GM12878 (cell line): ENCODE data around the gene RGL1. TPM values are rescaled to one million over a fixed set of nuclear protein-coding genes. Genes with fewer than 3 reads are reported as not detected.

Experiments used
- ATAC-seq: fragments of 200-7000 bp; cut with Tn5 transposase; 3 replicates; pipeline ENCODE4 v1.9.1; 2020; ENCODE audit warnings: mild to moderate bottlenecking, moderate library complexity
- BruUV-seq: library from RNA; stranded (reverse); fragments of 400-500 nt; replicated peaks from 2 replicates; lab custom pipeline; 2021; lab: Mats Ljungman, UMichigan
- CTCF ChIA-PET: fragments of 300-600 bp; sonication (Branson Sonifier 250); formaldehyde crosslinking; extraction: SDS; loops from one replicate; lab custom pipeline; 2021; ENCODE audit warnings: inconsistent platforms; lab: Yijun Ruan, JAX
- POLR2A ChIA-PET: fragments of 350-600 bp; formaldehyde crosslinking; extraction: SDS; loops from one replicate; lab custom pipeline; 2021; ENCODE audit warnings: inconsistent platforms; lab: Charles Lee
- RAD21 ChIA-PET: fragments of 300-600 bp; sonication (Branson Sonifier 250); formaldehyde crosslinking; loops from one replicate; lab custom pipeline; 2023; ENCODE audit warnings: antibody characterized with exemption; ENCODE audit not compliant: unreplicated experiment; lab: Charles Lee
- SMC1A ChIA-PET: fragments of 300-600 bp; sonication (Branson Sonifier 250); formaldehyde crosslinking; loops from one replicate; lab custom pipeline; 2023; ENCODE audit not compliant: unreplicated experiment, uncharacterized antibody; lab: Charles Lee
- DNase-seq: peaks from one replicate; pipeline ENCODE4 v3.0.0-alpha.2; 2011; ENCODE audit warnings: low read depth, low spot score
- FAIRE-seq: peaks from 3 replicates; lab custom pipeline; 2011; peaks lifted over from hg19 to GRCh38; lab: Jason Lieb, UNC
- H2AFZ ChIP-seq: 2 replicates; pipeline ENCODE4 v1.6.0; 2011; ENCODE audit warnings: low read depth, low read length, control low read depth; ENCODE audit not compliant: control insufficient read depth
- H3K27ac ChIP-seq: 2 replicates; pipeline ENCODE4 v1.5.1; 2011; ENCODE audit warnings: control low read depth; ENCODE audit not compliant: control insufficient read depth, insufficient read depth
- H3K27me3 ChIP-seq, 2 experiments: replicated peaks in 1 of 2; 2 replicates each; pipeline versions ENCODE4 v1.6.0 to v1.6.1; 2011; ENCODE audit warnings: low read length in 1 of 2; ENCODE audit not compliant: control insufficient read depth in 2 of 2, insufficient read depth in 2 of 2
- H3K36me3 ChIP-seq, 2 experiments: 2 replicates each; pipeline ENCODE4 v1.5.1; 2011; ENCODE audit warnings: low read length in 1 of 2; ENCODE audit not compliant: control insufficient read depth in 2 of 2, insufficient read depth in 2 of 2
- H3K4me1 ChIP-seq: 2 replicates; pipeline ENCODE4 v1.6.1; 2011; ENCODE audit warnings: mild to moderate bottlenecking, low read length, moderate library complexity, mixed read lengths; ENCODE audit not compliant: control insufficient read depth, insufficient read depth
- H3K4me2 ChIP-seq: 2 replicates; pipeline ENCODE4 v1.6.0; 2011; ENCODE audit warnings: control low read depth; ENCODE audit not compliant: control insufficient read depth, insufficient read depth
- H3K4me3 ChIP-seq: fragments of 200-600 bp; sonication (generic); 2 replicates; pipeline ENCODE4 v1.5.1; 2016
- H3K79me2 ChIP-seq: 2 replicates; pipeline ENCODE4 v1.6.0; 2011; ENCODE audit warnings: low read length; ENCODE audit not compliant: control insufficient read depth, insufficient read depth
- H3K9ac ChIP-seq: 2 replicates; pipeline ENCODE4 v1.8.0; 2011; ENCODE audit warnings: low read length, control low read depth, mixed read lengths; ENCODE audit not compliant: control insufficient read depth, insufficient read depth
- H3K9me3 ChIP-seq: replicated peaks from 3 replicates; pipeline ENCODE4 v1.5.1; 2011; ENCODE audit warnings: mild to moderate bottlenecking, low read length; ENCODE audit not compliant: control insufficient read depth, insufficient read depth
- H4K20me1 ChIP-seq: 2 replicates; pipeline ENCODE4 v1.6.0; 2011; ENCODE audit not compliant: control insufficient read depth, insufficient read depth
- ATF2 ChIP-seq: IDR thresholded peaks from 2 replicates; pipeline ENCODE4 v1.6.1; 2012; ENCODE audit warnings: low read length, inconsistent platforms
- ATF3 ChIP-seq: IDR thresholded peaks from 2 replicates; pipeline ENCODE4 v1.6.1; 2011; ENCODE audit warnings: low read depth, mild to moderate bottlenecking, low read length, moderate library complexity, borderline replicate concordance; ENCODE audit errors: extremely low read depth
- ATF7 ChIP-seq: fragments of 450-650 bp; IDR thresholded peaks from 2 replicates; pipeline ENCODE4 v1.6.1; 2016; ENCODE audit warnings: low read depth, mild to moderate bottlenecking
- BCL11A ChIP-seq: IDR thresholded peaks from 2 replicates; pipeline ENCODE4 v1.6.1; 2011; ENCODE audit warnings: low read depth, low read length
- BRCA1 ChIP-seq: IDR thresholded peaks from 2 replicates; pipeline ENCODE4 v1.6.1; 2011; ENCODE audit warnings: low read depth, low read length, improper control_type of control experiment
- CBX3 ChIP-seq: fragments of 200-600 bp; sonication (generic); IDR thresholded peaks from 2 replicates; pipeline ENCODE4 v1.6.1; 2016; ENCODE audit warnings: low read depth, borderline replicate concordance
- CEBPB ChIP-seq, 2 experiments: fragments of 150-350 bp in 1 of 2; IDR thresholded peaks; 2 replicates each; pipeline ENCODE4 v1.6.1; 2012 to 2014; ENCODE audit warnings: low read depth in 2 of 2, low read length in 2 of 2, borderline replicate concordance in 1 of 2, inconsistent platforms in 1 of 2
- CHD1 ChIP-seq: IDR thresholded peaks from 2 replicates; pipeline ENCODE4 v1.6.1; 2012; ENCODE audit warnings: low read depth, low read length, improper control_type of control experiment
- EGR1 ChIP-seq, 2 experiments: IDR thresholded peaks; 1 replicate in 1 of 2; 2 replicates in 1 of 2; pipeline ENCODE4 v1.6.1; 2011 to 2012; ENCODE audit warnings: low read depth in 2 of 2, low read length in 2 of 2, borderline replicate concordance in 1 of 2, mild to moderate bottlenecking in 1 of 2, moderate library complexity in 1 of 2
- HDAC2 ChIP-seq: fragments of 200-600 bp; sonication (generic); IDR thresholded peaks from 2 replicates; pipeline ENCODE4 v1.6.1; 2017
- IRF4 ChIP-seq: IDR thresholded peaks from 2 replicates; pipeline ENCODE4 v1.6.1; 2011; ENCODE audit warnings: low read depth, low read length
- MTA2 ChIP-seq: fragments of 450-650 bp; IDR thresholded peaks from 2 replicates; pipeline ENCODE4 v1.6.1; 2016; ENCODE audit warnings: low read depth, mild to moderate bottlenecking, moderate library complexity
- MXI1 ChIP-seq: fragments of 150-350 bp; IDR thresholded peaks from 2 replicates; pipeline ENCODE4 v1.6.1; 2011; ENCODE audit warnings: low read depth, mild to moderate bottlenecking, inconsistent platforms, low read length, improper control_type of control experiment
- NFIC ChIP-seq: IDR thresholded peaks from 2 replicates; pipeline ENCODE4 v1.6.1; 2012; ENCODE audit warnings: low read depth, mild to moderate bottlenecking, inconsistent platforms, low read length, moderate library complexity
- NFYA ChIP-seq: IDR thresholded peaks from 2 replicates; pipeline ENCODE4 v1.6.1; 2011; ENCODE audit warnings: low read depth, mild to moderate bottlenecking, low read length, improper control_type of control experiment, borderline replicate concordance
- NFYB ChIP-seq: IDR thresholded peaks from 2 replicates; pipeline ENCODE4 v1.6.1; 2011; ENCODE audit warnings: low read depth, mild to moderate bottlenecking, low read length, improper control_type of control experiment, moderate library complexity; ENCODE audit not compliant: insufficient read depth
- SIN3A ChIP-seq: IDR thresholded peaks from 2 replicates; pipeline ENCODE4 v1.6.1; 2012; ENCODE audit warnings: low read depth, low read length, improper control_type of control experiment
- SMARCA5 ChIP-seq: fragments of 450-650 bp; IDR thresholded peaks from 2 replicates; pipeline ENCODE4 v1.6.1; 2017; ENCODE audit warnings: mild to moderate bottlenecking
- SUPT20H ChIP-seq: IDR thresholded peaks from 2 replicates; pipeline ENCODE4 v1.6.1; 2011; ENCODE audit warnings: low read depth, mild to moderate bottlenecking, low read length, moderate library complexity, borderline replicate concordance; ENCODE audit not compliant: control insufficient read depth
- USF1 ChIP-seq: IDR thresholded peaks from 2 replicates; pipeline ENCODE4 v1.6.1; 2011; ENCODE audit warnings: borderline replicate concordance, low read depth, mild to moderate bottlenecking, moderate library complexity, mixed read lengths, low read length; ENCODE audit not compliant: insufficient read depth; ENCODE audit errors: extremely low read length
- WRNIP1 ChIP-seq: IDR thresholded peaks from 2 replicates; pipeline ENCODE4 v1.6.1; 2011; ENCODE audit warnings: low read depth, low read length, improper control_type of control experiment, borderline replicate concordance
- YBX1 ChIP-seq: fragments of 450-650 bp; IDR thresholded peaks from 2 replicates; pipeline ENCODE4 v1.6.1; 2016; ENCODE audit warnings: antibody characterized with exemption
- YY1 ChIP-seq: IDR thresholded peaks from 2 replicates; pipeline ENCODE4 v1.6.1; 2011; ENCODE audit warnings: low read depth, mild to moderate bottlenecking, low read length
- ZBED1 ChIP-seq: IDR thresholded peaks from 2 replicates; pipeline ENCODE4 v1.6.1; 2016; ENCODE audit warnings: borderline replicate concordance
- WGBS: methylation state at CpG from one replicate; pipeline ENCODE4 v1.1.6; 2016; ENCODE audit warnings: low lambda C conversion rate; ENCODE audit not compliant: insufficient replicate concordance, insufficient coverage; ENCODE audit errors: missing lambda C conversion rate; 5-methylcytosine and 5-hydroxymethylcytosine counted together
- in situ Hi-C: fragments of 300-500 bp; cut with MboI; formaldehyde crosslinking; loops from 9 replicates; pipeline ENCODE4 v1.14.3; 2018; ENCODE audit warnings: mixed read lengths
- intact Hi-C: fragments of 100-400 bp; cut with micrococcal nuclease; formaldehyde crosslinking; loops from one replicate; pipeline ENCODE4 v1.14.2; 2022; ENCODE audit not compliant: unreplicated experiment
- polyA plus RNA-seq, 11 experiments: library from polyadenylated mRNA; depleted of rRNA in 4 of 11; unstranded in 6 of 11; stranded (reverse) in 5 of 11; fragments of >200 nt; fragmentation: Nextera tagmentation in 4 of 11; fragmentation: Illumina TruSeq in 1 of 11; extraction: Ambion mirVana in 4 of 11; extraction: Trizol in 1 of 11; gene quantifications; 1 replicate in 1 of 11; 2 replicates in 10 of 11; pipeline versions ENCODE4 v1.2.1 to v1.2.3, GENCODE V29; 2011 to 2016; ENCODE audit warnings: inconsistent platforms in 2 of 11, missing spikeins in 2 of 11, low read depth in 1 of 11
- total RNA-seq, 4 experiments: library from RNA; depleted of rRNA in 3 of 4; stranded (reverse); fragments of >200 nt in 3 of 4; fragmentation: Illumina TruSeq in 1 of 4; extraction: Trizol in 1 of 4; gene quantifications; 2 replicates each; pipeline versions ENCODE4 v1.2.1 to v1.2.3, GENCODE V29; 2013 to 2021

The RGL1 gene
- total and polyA plus RNA-seq, 10 of the 15 experiments (the other 5 are each of a cell fraction or from before 2014, with no cell fraction given): 8.1 to 25.0 (median 19.0) TPM

DNA sequence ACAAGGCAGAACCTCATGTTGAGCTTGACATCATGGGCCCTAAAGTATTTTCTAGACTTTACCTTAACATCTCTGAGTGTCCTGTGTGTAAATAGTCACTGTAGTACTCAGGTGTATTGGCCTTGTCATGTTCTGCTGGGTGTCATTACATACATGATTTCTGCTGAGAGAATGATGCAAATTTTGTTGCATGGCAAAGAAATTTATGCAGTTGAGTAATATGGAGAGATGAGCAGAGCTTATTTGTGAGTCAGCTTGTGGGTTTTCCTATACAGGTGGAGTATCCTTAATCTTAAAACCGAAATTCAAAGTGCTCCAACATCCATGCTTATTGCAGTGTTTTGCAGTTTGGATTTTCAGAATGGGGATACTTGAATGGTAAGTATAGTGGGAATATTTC is 36.6 kb downstream of the RGL1 start:
- BruUV-seq: no TSS peak
- DNase-seq: peak; percentile 62
- H3K9me3 ChIP-seq: no peaks in the 10 kb centered on the region; the same call in 2 of the 3 replicates
- ChIA-PET RAD21 (interaction anchor here (1.0 to 3.3 kb wide), 10 partner anchors 10 to 207 kb away, joined by 3 to 20 read pairs (median 6); no protein-coding TSS in a partner anchor), SMC1A (interaction anchor here (0.6 to 3.3 kb wide), 18 partner anchors 9 to 186 kb away, joined by 3 to 26 read pairs (median 5); no protein-coding TSS in a partner anchor), POLR2A (interaction anchor here (0.5 to 1.0 kb wide), 6 partner anchors 14 to 126 kb away, joined by 3 read pairs; partner anchors contain the start of gene RGL1), CTCF (interaction anchor here (0.6 to 2.1 kb wide), 4 partner anchors 12 to 186 kb away, joined by 3 to 9 read pairs (median 6); no protein-coding TSS in a partner anchor)
- peaks cover 46% of the 10 kb centered on the region for H3K4me1 ChIP-seq
- in situ Hi-C loops: no loop called here
- peak overlapping the region; percentile 74 for H3K9ac ChIP-seq
- peak overlapping the region; percentile 81 for H3K4me2 ChIP-seq
- no peak overlapping the region for H2AFZ ChIP-seq
- FAIRE-seq: no peak
- peaks cover 2 to 5% of the 10 kb centered on the region in 2 experiments; a peak in 3 of 4 replicates for H3K36me3 ChIP-seq
- intact Hi-C loops: loop anchor here (5.0 kb wide), 1 partner anchor 239 kb away; no protein-coding TSS in a partner anchor
- H3K27me3 ChIP-seq: no peaks in the 10 kb centered on the region
- whole genome bisulfite sequencing: 8% methylated on average over 1 of the region's 1 CpG
- peak overlapping the region; percentile 99 for H3K27ac ChIP-seq
- peak overlapping the region; percentile 12; the same call in 1 of the 2 replicates for H3K4me3 ChIP-seq
- peaks cover 52% of the 10 kb centered on the region for H3K79me2 ChIP-seq
- peak; percentile 74 for ATAC-seq
- no peaks in the 10 kb centered on the region for H4K20me1 ChIP-seq
- TF ChIP-seq YBX1: no peak
- no peak for TF ChIP-seq CHD1
- no peak for TF ChIP-seq USF1
- TF ChIP-seq YY1: 0 out of 2 replicates have a peak, but pooled peaks have one; percentile 4
- TF ChIP-seq HDAC2: no peak
- peak; percentile 49; the same call in 1 of the 2 replicates for TF ChIP-seq BCL11A
- TF ChIP-seq BRCA1: no peak
- no peak for TF ChIP-seq SUPT20H
- TF ChIP-seq IRF4: peak; percentile 82; the same call in 1 of the 2 replicates
- no peak for TF ChIP-seq EGR1 (IDR thresholded peaks at IDR 0.05; ENCODE audit: borderline replicate concordance in 1 of 2, low read depth in 2 of 2, low read length in 2 of 2)
- no peak for TF ChIP-seq MXI1
- peak; percentile 32; the same call in 1 of the 2 replicates for TF ChIP-seq ZBED1
- TF ChIP-seq CBX3: no peak
- TF ChIP-seq ATF3: no peak
- no peak for TF ChIP-seq SMARCA5
- TF ChIP-seq WRNIP1: no peak
- TF ChIP-seq NFYB: no peak
- TF ChIP-seq ATF2: peak; percentile 70
- peak in 1 of 2 experiments; percentile 24; a peak in 1 of 4 replicates for TF ChIP-seq CEBPB (IDR thresholded peaks at IDR 0.05; ENCODE audit: borderline replicate concordance in 1 of 2, low read depth in 2 of 2, low read length in 2 of 2)
- no peak for TF ChIP-seq NFYA
- TF ChIP-seq ATF7: peak; percentile 41
- TF ChIP-seq SIN3A: no peak
- TF ChIP-seq MTA2: no peak
- TF ChIP-seq NFIC: peak; percentile 72; the same call in 1 of the 2 replicates
